HCT116 (cell line): ENCODE results near the gene PSMD12. TPM values are rescaled to one million over a fixed set of nuclear protein-coding genes. Genes with fewer than 3 reads are reported as not detected.
"Not testable (repeated sequence)": the region's sequence is repeated elsewhere in the genome, so short reads cannot be mapped to it uniquely, and the experiment has no call there.

ENCODE experiments used
- ATAC-seq: fragments of 200-7000 bp; cut with Tn5 transposase; 2 replicates; pipeline ENCODE4 v1.9.1; 2020; ENCODE audit warnings: mild to moderate bottlenecking, moderate library complexity
- BruUV-seq: library from RNA; stranded (reverse); fragments of 400-500 nt; replicated peaks from 2 replicates; lab custom pipeline; 2021; lab: Mats Ljungman, UMichigan
- CTCF ChIA-PET: fragments of 300-600 bp; sonication (Branson Sonifier 250); formaldehyde crosslinking; loops from one replicate; lab custom pipeline; 2021; ENCODE audit warnings: antibody characterized with exemption; lab: Charles Lee
- POLR2A ChIA-PET: fragments of 300-600, 350-600 bp; sonication (Branson Sonifier 250); formaldehyde crosslinking; loops from one replicate; lab custom pipeline; 2021; ENCODE audit warnings: antibody characterized with exemption; lab: Charles Lee
- RAD21 ChIA-PET, 2 experiments: fragments of 300-600 bp; sonication (Branson Sonifier 250); formaldehyde crosslinking; loops; one replicate each; lab custom pipeline; 2023; ENCODE audit warnings: low total read pairs in 2 of 2; ENCODE audit not compliant: uncharacterized antibody in 2 of 2, unreplicated experiment in 2 of 2, low non-redundant PET in 1 of 2; lab: Charles Lee
- DNase-seq: peaks from one replicate; pipeline ENCODE4 v3.0.0-alpha.2; 2010; ENCODE audit warnings: low read depth, low spot score
- H2AFZ ChIP-seq: fragments of 200-600 bp; shearing (Covaris generic), sonication (generic); 2 replicates; pipeline ENCODE4 v1.6.1; 2017; ENCODE audit warnings: low read depth, mixed run types, mixed read lengths, antibody characterized with exemption, low read length; ENCODE audit not compliant: poor library complexity, severe bottlenecking
- H3K27ac ChIP-seq: 2 replicates; pipeline ENCODE4 v1.5.1; 2012; ENCODE audit warnings: low read depth, low read length
- H3K27me3 ChIP-seq: fragments of 200-600 bp; sonication (generic); 2 replicates; pipeline ENCODE4 v1.6.1; 2016; ENCODE audit warnings: mixed run types, low read length, mixed read lengths; ENCODE audit not compliant: insufficient read depth
- H3K36me3 ChIP-seq, 2 experiments: fragments of 200-500 bp in 1 of 2; fragments of 200-600 bp in 1 of 2; sonication (Bioruptor generic) in 1 of 2; sonication (generic) in 1 of 2; 2 replicates each; pipeline versions ENCODE4 v1.5.1 to v1.6.1; 2014 to 2016; ENCODE audit warnings: low read length in 2 of 2, inconsistent platforms in 1 of 2, mixed read lengths in 1 of 2, mixed run types in 1 of 2; ENCODE audit not compliant: insufficient read depth in 2 of 2, control insufficient read depth in 1 of 2
- H3K4me1 ChIP-seq, 2 experiments: fragments of 200-600 bp in 1 of 2; sonication (generic) in 1 of 2; 2 replicates each; pipeline versions ENCODE4 v1.5.1 to v1.6.1; 2012 to 2017; ENCODE audit warnings: low read length in 2 of 2, inconsistent platforms in 1 of 2, mild to moderate bottlenecking in 1 of 2, mixed read lengths in 1 of 2, mixed run types in 1 of 2, moderate library complexity in 1 of 2; ENCODE audit not compliant: insufficient read depth in 2 of 2, control insufficient read depth in 1 of 2
- H3K4me2 ChIP-seq: fragments of 200-600 bp; sonication (generic); 2 replicates; pipeline ENCODE4 v1.6.1; 2017; ENCODE audit warnings: mixed run types, low read length, mixed read lengths
- H3K4me3 ChIP-seq, 2 experiments: fragments of 200-600 bp in 1 of 2; sonication (generic) in 1 of 2; replicated peaks in 1 of 2; 2 replicates each; pipeline ENCODE4 v1.5.1; 2011 to 2016; ENCODE audit warnings: low read length in 2 of 2, control low read depth in 1 of 2, low read depth in 1 of 2, mild to moderate bottlenecking in 1 of 2, mixed read lengths in 1 of 2, mixed run types in 1 of 2
- H3K79me2 ChIP-seq: fragments of 200-600 bp; sonication (generic); 2 replicates; pipeline ENCODE4 v1.6.1; 2017; ENCODE audit warnings: mild to moderate bottlenecking, mixed run types, low read length, moderate library complexity, mixed read lengths; ENCODE audit not compliant: insufficient read depth
- H3K9ac ChIP-seq: fragments of 200-600 bp; sonication (generic); 2 replicates; pipeline ENCODE4 v1.6.1; 2016; ENCODE audit warnings: low read length, mixed read lengths
- H3K9me2 ChIP-seq: fragments of 200-600 bp; sonication (generic), shearing (Covaris generic); 2 replicates; pipeline ENCODE4 v1.6.1; 2017; ENCODE audit warnings: mixed run types, mild to moderate bottlenecking, moderate library complexity; ENCODE audit not compliant: insufficient read depth
- H3K9me3 ChIP-seq, 2 experiments: fragments of 200-500 bp in 1 of 2; fragments of 200-600 bp in 1 of 2; sonication (Bioruptor generic) in 1 of 2; sonication (generic) in 1 of 2; 2 replicates each; pipeline ENCODE4 v1.6.1; 2014 to 2017; ENCODE audit warnings: low read length in 2 of 2, mixed read lengths in 2 of 2, inconsistent platforms in 1 of 2, low read depth in 1 of 2, mild to moderate bottlenecking in 1 of 2, mixed run types in 1 of 2, moderate library complexity in 1 of 2; ENCODE audit not compliant: control insufficient read depth in 1 of 2, insufficient read depth in 1 of 2
- H4K20me1 ChIP-seq: fragments of 200-600 bp; sonication (generic), shearing (Covaris generic); 2 replicates; pipeline ENCODE4 v1.6.1; 2017; ENCODE audit warnings: mixed run types, mild to moderate bottlenecking, moderate library complexity; ENCODE audit not compliant: insufficient read depth
- CBX3 ChIP-seq: IDR thresholded peaks from 2 replicates; pipeline ENCODE4 v1.6.1; 2012; ENCODE audit warnings: low read depth
- MAX ChIP-seq: IDR thresholded peaks from 2 replicates; pipeline ENCODE4 v1.6.1; 2012
- SIN3A ChIP-seq: IDR thresholded peaks from 2 replicates; pipeline ENCODE4 v1.6.1; 2012; ENCODE audit warnings: low read depth
- SP1 ChIP-seq: IDR thresholded peaks from 2 replicates; pipeline ENCODE4 v1.6.1; 2012; ENCODE audit warnings: low read depth
- SRF ChIP-seq: IDR thresholded peaks from 2 replicates; pipeline ENCODE4 v1.6.1; 2012; ENCODE audit warnings: low read depth
- TCF7L2 ChIP-seq: IDR thresholded peaks from 2 replicates; pipeline ENCODE4 v1.7.0; 2011; ENCODE audit warnings: borderline replicate concordance, inconsistent platforms; ENCODE audit not compliant: insufficient read depth, insufficient read length; ENCODE audit errors: extremely low read depth
- ZBTB33 ChIP-seq: IDR thresholded peaks from 2 replicates; pipeline ENCODE4 v1.6.1; 2011; ENCODE audit warnings: mild to moderate bottlenecking, low read length, moderate library complexity; ENCODE audit not compliant: insufficient replicate concordance; ENCODE audit errors: extremely low read depth
- ZFX ChIP-seq: fragments of 450-650 bp; IDR thresholded peaks from 2 replicates; pipeline ENCODE4 v1.6.1; 2017
- ZNF274 ChIP-seq: fragments of 200-500 bp; sonication (Bioruptor generic); IDR thresholded peaks from 2 replicates; pipeline ENCODE4 v1.6.1; 2014; ENCODE audit warnings: mild to moderate bottlenecking, low read depth, low read length, inconsistent platforms
- intact Hi-C: fragments of 100-400 bp; cut with micrococcal nuclease; formaldehyde crosslinking; loops from 2 replicates; pipeline ENCODE4 v1.10.0; 2022
- total RNA-seq: library from RNA; stranded (reverse); gene quantifications from one replicate; pipeline ENCODE4 v1.2.1, GENCODE V29; 2021; ENCODE audit not compliant: unreplicated experiment

Gene PSMD12
- total RNA-seq, 1 experiment from 2014 or later, result 115 TPM

- Histone ChIP-seq H3K4me1 (peaks cover 23 to 57% of the 10 kb centered on the region in 2 experiments), H3K79me2 (peaks cover 62% of the 10 kb centered on the region), H3K36me3 (no peaks in the 10 kb centered on the region), H2AFZ (no peak overlapping the region), H3K9me3 (no peaks in the 10 kb centered on the region), H3K4me2 (no peak overlapping the region), H3K4me3 (no peak overlapping the region), H3K9ac (no peak overlapping the region), H3K9me2 (no peaks in the 10 kb centered on the region), H3K27ac (no peak overlapping the region; the same call in 1 of the 2 replicates), H3K27me3 (no peaks in the 10 kb centered on the region), H4K20me1 (no peaks in the 10 kb centered on the region)
- ChIA-PET POLR2A (no interaction called here), CTCF (interaction anchor here (0.9 to 5.5 kb wide), 4 partner anchors 10 to 86 kb away, joined by 3 to 50 read pairs (median 5); no protein-coding TSS in a partner anchor), RAD21 (interaction anchor here in 1 of 2 experiments (0.6 kb wide), 1 partner anchor 52 kb away, joined by 8 read pairs; no protein-coding TSS in a partner anchor)
- intact Hi-C loops, result no loop called here
- DNase-seq (no peak), ATAC-seq (no peak)
- no TSS peak for BruUV-seq
- TF ChIP-seq ZNF274, result no peak
- TF ChIP-seq TCF7L2, result no peak
- TF ChIP-seq ZFX, result no peak
- TF ChIP-seq MAX, result no peak
- no peak for TF ChIP-seq ZBTB33
- TF ChIP-seq SIN3A, result no peak
- TF ChIP-seq SP1, result no peak
- no peak for TF ChIP-seq CBX3
- no peak for TF ChIP-seq SRF
These were observed 22.6 kb upstream of the PSMD12 start for GRCh38 chr17:67388986-67389385.

- H3K79me2 ChIP-seq, result peaks cover 67% of the 10 kb centered on the region
- H3K9me2 ChIP-seq, H3K9me3 ChIP-seq, H3K36me3 ChIP-seq, H2AFZ ChIP-seq, H3K4me2 ChIP-seq, ATAC-seq, DNase-seq, H3K27ac ChIP-seq, H3K9ac ChIP-seq, POLR2A ChIA-PET, H3K4me3 ChIP-seq, BruUV-seq, H4K20me1 ChIP-seq, H3K27me3 ChIP-seq, intact Hi-C loops: not testable (repeated sequence)
- peaks cover 18 to 54% of the 10 kb centered on the region in 2 experiments for H3K4me1 ChIP-seq
- RAD21 ChIA-PET, result interaction anchor here in 1 of 2 experiments (0.7 kb wide), 2 partner anchors 99 to 165 kb away, joined by 4 to 6 read pairs; no protein-coding TSS in a partner anchor
- CTCF ChIA-PET, result interaction anchor here (1.0 to 5.5 kb wide), 6 partner anchors 9 to 214 kb away, joined by 3 to 50 read pairs (median 6); no protein-coding TSS in a partner anchor
These were observed 22.2 kb upstream of the PSMD12 start for GRCh38 chr17:67388536-67388935.
